H1 (cell line): ENCODE measurements around the gene PTPN21. TPM values are rescaled to one million over a fixed set of nuclear protein-coding genes. Genes with fewer than 3 reads are reported as not detected.

ENCODE experiments used
- CTCF ChIA-PET: fragments of 300-600 bp; sonication (Branson Sonifier 250); formaldehyde crosslinking; loops from one replicate; lab custom pipeline; 2021; ENCODE audit not compliant: partially characterized antibody; lab: Charles Lee
- POLR2A ChIA-PET: fragments of 300-600 bp; sonication (Branson Sonifier 250); formaldehyde crosslinking; loops from one replicate; lab custom pipeline; 2021; ENCODE audit warnings: inconsistent platforms; ENCODE audit not compliant: partially characterized antibody; lab: Charles Lee
- DNase-seq, 2 experiments: peaks; one replicate each; pipeline versions ENCODE4 v3.0.0 to v3.0.0-alpha.2; 2010 to 2022; ENCODE audit warnings: low spot score in 2 of 2, low read depth in 1 of 2, mixed read lengths in 1 of 2
- FAIRE-seq: peaks from 2 replicates; lab custom pipeline; 2011; peaks lifted over from hg19 to GRCh38; lab: Jason Lieb, UNC
- H2AFZ ChIP-seq: 2 replicates; pipeline ENCODE4 v1.8.1; 2012; ENCODE audit warnings: low read length, inconsistent platforms
- H2AK5ac ChIP-seq: 2 replicates; pipeline ENCODE4 v1.6.1; 2013; ENCODE audit warnings: low read depth, low read length
- H2BK120ac ChIP-seq: replicated peaks from 2 replicates; pipeline ENCODE3; 2013; ENCODE audit warnings: low read depth, low read length, inconsistent platforms
- H2BK12ac ChIP-seq: 2 replicates; pipeline ENCODE4 v1.6.1; 2013; ENCODE audit warnings: low read depth, low read length
- H2BK15ac ChIP-seq: 2 replicates; pipeline ENCODE4 v1.6.1; 2013; ENCODE audit warnings: low read length
- H2BK20ac ChIP-seq: 2 replicates; pipeline ENCODE4 v1.6.1; 2013; ENCODE audit warnings: low read length
- H2BK5ac ChIP-seq: 2 replicates; pipeline ENCODE4 v1.6.1; 2013; ENCODE audit warnings: low read depth, low read length
- H3K14ac ChIP-seq: 2 replicates; pipeline ENCODE4 v1.6.1; 2013; ENCODE audit warnings: inconsistent platforms; ENCODE audit not compliant: insufficient read length
- H3K18ac ChIP-seq: 2 replicates; pipeline ENCODE4 v1.6.1; 2013; ENCODE audit warnings: low read length; ENCODE audit errors: extremely low read depth
- H3K23ac ChIP-seq: 2 replicates; pipeline ENCODE4 v1.6.1; 2013; ENCODE audit warnings: inconsistent platforms; ENCODE audit not compliant: insufficient read length
- H3K23me2 ChIP-seq: 2 replicates; pipeline ENCODE4 v1.6.1; 2013; ENCODE audit warnings: low read depth, low read length
- H3K27ac ChIP-seq: 2 replicates; pipeline ENCODE4 v1.6.1; 2011; ENCODE audit warnings: low read depth, low read length, inconsistent platforms
- H3K27me3 ChIP-seq, 4 experiments: replicated peaks in 1 of 4; 1 replicate in 1 of 4; 2 replicates in 3 of 4; pipeline versions ENCODE4 v1.6.1 to v1.8.1; 2011 to 2013; ENCODE audit warnings: low read length in 3 of 4, mild to moderate bottlenecking in 3 of 4, inconsistent platforms in 2 of 4, mixed read lengths in 2 of 4, moderate library complexity in 1 of 4; ENCODE audit not compliant: control insufficient read depth in 3 of 4, insufficient read depth in 3 of 4; ENCODE audit errors: extremely low read depth in 1 of 4
- H3K36me3 ChIP-seq, 4 experiments: 2 replicates each; pipeline versions ENCODE4 v1.6.1 to v1.8.1; 2011 to 2013; ENCODE audit warnings: mild to moderate bottlenecking in 4 of 4, low read length in 3 of 4, moderate library complexity in 2 of 4, control low read depth in 1 of 4, inconsistent platforms in 1 of 4; ENCODE audit not compliant: insufficient read depth in 4 of 4, control insufficient read depth in 2 of 4
- H3K4ac ChIP-seq: replicated peaks from 2 replicates; pipeline ENCODE3; 2013; ENCODE audit warnings: low read length, low read depth, mixed read lengths, inconsistent platforms; ENCODE audit not compliant: insufficient read length
- H3K4me1 ChIP-seq, 4 experiments: replicated peaks in 1 of 4; 1 replicate in 1 of 4; 2 replicates in 3 of 4; pipeline versions ENCODE4 v1.6.1 to v1.8.1; 2011 to 2013; ENCODE audit warnings: low read length in 3 of 4, inconsistent platforms in 2 of 4, mixed read lengths in 1 of 4; ENCODE audit not compliant: insufficient read depth in 4 of 4, control insufficient read depth in 3 of 4
- H3K4me2 ChIP-seq, 2 experiments: 2 replicates each; pipeline versions ENCODE4 v1.6.1 to v1.8.1; 2011 to 2013; ENCODE audit warnings: low read depth in 2 of 2, low read length in 2 of 2, control low read depth in 1 of 2, inconsistent platforms in 1 of 2, mild to moderate bottlenecking in 1 of 2; ENCODE audit not compliant: insufficient read depth in 1 of 2
- H3K4me3 ChIP-seq, 4 experiments: fragments of 200-600, 300-600 bp in 1 of 4; sonication (generic), shearing (Covaris generic), sonication (Bioruptor Twin) in 1 of 4; 2 replicates each; pipeline versions ENCODE4 v1.5.1 to v1.8.1; 2011 to 2016; ENCODE audit warnings: low read length in 4 of 4, low read depth in 3 of 4, control low read depth in 2 of 4, inconsistent platforms in 2 of 4, mild to moderate bottlenecking in 2 of 4, mixed read lengths in 1 of 4, moderate library complexity in 1 of 4; ENCODE audit not compliant: insufficient read depth in 2 of 4; ENCODE audit errors: extremely low read depth in 1 of 4
- H3K56ac ChIP-seq: replicated peaks from 2 replicates; pipeline ENCODE3; 2013; ENCODE audit warnings: low read depth, mild to moderate bottlenecking, mixed read lengths, low read length, inconsistent platforms; ENCODE audit not compliant: insufficient read length
- H3K79me1 ChIP-seq: 2 replicates; pipeline ENCODE4 v1.6.1; 2013; ENCODE audit warnings: low read depth, low read length, control low read depth
- H3K79me2 ChIP-seq, 2 experiments: 2 replicates each; pipeline versions ENCODE4 v1.6.1 to v1.8.1; 2012 to 2013; ENCODE audit warnings: low read length in 2 of 2, mild to moderate bottlenecking in 2 of 2, inconsistent platforms in 1 of 2; ENCODE audit not compliant: insufficient read depth in 2 of 2, control insufficient read depth in 1 of 2
- H3K9ac ChIP-seq, 4 experiments: replicated peaks in 1 of 4; 1 replicate in 1 of 4; 2 replicates in 3 of 4; pipeline versions ENCODE4 v1.6.1 to v1.8.1; 2011 to 2013; ENCODE audit warnings: low read depth in 3 of 4, low read length in 3 of 4, control low read depth in 2 of 4, mild to moderate bottlenecking in 2 of 4, moderate library complexity in 2 of 4, inconsistent platforms in 1 of 4; ENCODE audit errors: extremely low read depth in 1 of 4
- H3K9me3 ChIP-seq, 2 experiments: 2 replicates each; pipeline versions ENCODE4 v1.6.1 to v1.8.1; 2012 to 2013; ENCODE audit warnings: mild to moderate bottlenecking in 2 of 2, moderate library complexity in 2 of 2, control low read depth in 1 of 2, inconsistent platforms in 1 of 2, low read depth in 1 of 2, low read length in 1 of 2, mixed read lengths in 1 of 2; ENCODE audit not compliant: insufficient read depth in 2 of 2
- H4K20me1 ChIP-seq, 2 experiments: replicated peaks in 1 of 2; 2 replicates each; pipeline versions ENCODE3 to v1.8.1; 2011 to 2013; ENCODE audit warnings: inconsistent platforms in 2 of 2, low read length in 2 of 2, mild to moderate bottlenecking in 1 of 2; ENCODE audit not compliant: insufficient read depth in 2 of 2, control insufficient read depth in 1 of 2
- H4K5ac ChIP-seq: 2 replicates; pipeline ENCODE4 v1.6.1; 2013; ENCODE audit warnings: low read length, low read depth, mixed read lengths, inconsistent platforms; ENCODE audit not compliant: insufficient read length
- H4K8ac ChIP-seq: 2 replicates; pipeline ENCODE4 v1.8.0; 2013; ENCODE audit warnings: mild to moderate bottlenecking, moderate library complexity, low read length, inconsistent platforms; ENCODE audit not compliant: insufficient read depth; ENCODE audit errors: extremely low read depth
- H4K91ac ChIP-seq: replicated peaks from 2 replicates; pipeline ENCODE3; 2013; ENCODE audit warnings: low read length, mixed read lengths, inconsistent platforms; ENCODE audit not compliant: insufficient read length
- CHD1 ChIP-seq: IDR thresholded peaks from 2 replicates; pipeline ENCODE4 v1.6.1; 2012; ENCODE audit warnings: low read depth, low read length, improper control_type of control experiment
- CTCF ChIP-seq, 3 experiments: IDR thresholded peaks; 1 replicate in 2 of 3; 2 replicates in 1 of 3; pipeline versions ENCODE4 v1.5.1 to v1.6.1; 2011; ENCODE audit warnings: low read length in 3 of 3, mild to moderate bottlenecking in 3 of 3, inconsistent platforms in 2 of 3, low read depth in 1 of 3, moderate library complexity in 1 of 3; ENCODE audit not compliant: insufficient read depth in 1 of 3; ENCODE audit errors: control extremely low read depth in 1 of 3
- EZH2 ChIP-seq: fragments of 200-600 bp; sonication (generic); IDR thresholded peaks from 2 replicates; pipeline ENCODE4 v1.7.1; 2012; ENCODE audit warnings: low read depth, mild to moderate bottlenecking, moderate library complexity, low read length, inconsistent platforms; ENCODE audit not compliant: severe bottlenecking
- JUND ChIP-seq: IDR thresholded peaks from 2 replicates; pipeline ENCODE4 v1.6.1; 2011; ENCODE audit warnings: mild to moderate bottlenecking, improper control_type of control experiment, low read length
- KDM4A ChIP-seq: IDR thresholded peaks from one replicate; pipeline ENCODE4 v1.7.1; 2012; ENCODE audit warnings: low read depth, mild to moderate bottlenecking, moderate library complexity, low read length, inconsistent platforms; ENCODE audit not compliant: severe bottlenecking
- MAX ChIP-seq: IDR thresholded peaks from 2 replicates; pipeline ENCODE4 v1.6.1; 2012; ENCODE audit warnings: inconsistent platforms
- RNF2 ChIP-seq: fragments of 200-900, 300-1000 bp; sonication (generic); IDR thresholded peaks from 2 replicates; pipeline ENCODE4 v1.7.1; 2016; ENCODE audit warnings: borderline replicate concordance, low read depth, mild to moderate bottlenecking, antibody characterized with exemption, low read length; ENCODE audit not compliant: poor library complexity, severe bottlenecking; ENCODE audit errors: missing control alignments
- RXRA ChIP-seq: IDR thresholded peaks from 2 replicates; pipeline ENCODE4 v1.6.1; 2011; ENCODE audit warnings: low read depth, mild to moderate bottlenecking, low read length, moderate library complexity; ENCODE audit not compliant: insufficient read depth
- SUZ12 ChIP-seq: fragments of 200-600 bp; sonication (generic); IDR thresholded peaks from 2 replicates; pipeline ENCODE4 v1.6.1; 2012; ENCODE audit warnings: mild to moderate bottlenecking, inconsistent platforms, low read length, moderate library complexity, mixed read lengths
- TAF7 ChIP-seq: optimal IDR thresholded peaks from 2 replicates; pipeline ENCODE3; 2011; ENCODE audit warnings: low read depth, mild to moderate bottlenecking, inconsistent platforms, low read length, moderate library complexity, borderline replicate concordance
- TBP ChIP-seq: IDR thresholded peaks from 2 replicates; pipeline ENCODE4 v1.6.1; 2011; ENCODE audit warnings: low read depth, low read length, improper control_type of control experiment
- WGBS, 2 experiments: shearing (Covaris generic) in 1 of 2; methylation state at CpG; one replicate each; pipeline versions ENCODE4 v1.1.6 to v1.1.7; 2013 to 2015; ENCODE audit warnings: low lambda C conversion rate in 2 of 2, mixed read lengths in 2 of 2, inconsistent platforms in 1 of 2, low coverage in 1 of 2, missing lambda C conversion rate in 1 of 2; ENCODE audit not compliant: insufficient replicate concordance in 2 of 2, insufficient coverage in 1 of 2, insufficient read length in 1 of 2; ENCODE audit errors: extremely low coverage in 1 of 2, missing lambda C conversion rate in 1 of 2; 5-methylcytosine and 5-hydroxymethylcytosine counted together
- polyA plus RNA-seq, 7 experiments: library from polyadenylated mRNA; depleted of rRNA in 3 of 7; stranded (reverse) in 5 of 7; unstranded in 2 of 7; fragments of >200 nt in 5 of 7; fragments of 200-250 nt in 2 of 7; gene quantifications; 1 replicate in 5 of 7; 2 replicates in 1 of 7; 4 replicates in 1 of 7; pipeline versions ENCODE4 v1.2.1 to v1.2.3, GENCODE V29; 2011 to 2013; ENCODE audit warnings: missing spikeins in 2 of 7, mixed read lengths in 2 of 7
- total RNA-seq: library from RNA; stranded (reverse); fragmentation: NEBNext Ultra II Directional; extraction: Animal tissue kit (Norgen Biotek cat#: 25700); gene quantifications from 2 replicates; pipeline ENCODE4 v1.2.1, GENCODE V29; 2021

Gene PTPN21
- total and polyA plus RNA-seq, 2 of the 8 experiments (the other 6 are each of a cell fraction or from before 2014, with no cell fraction given): 6.5 to 16.1 TPM

GRCh38 chr14:88420187-88420586 is 134.6 kb downstream of the PTPN21 start:
- ChIA-PET CTCF (no interaction called here), POLR2A (no interaction called here)
- H2BK5ac ChIP-seq: no peak overlapping the region
- H2AK5ac ChIP-seq: no peak overlapping the region
- H3K4me2 ChIP-seq: no peak overlapping the region
- H3K4me3 ChIP-seq: no peak overlapping the region
- H4K20me1 ChIP-seq: no peaks in the 10 kb centered on the region
- peaks cover 0 to 4% (median 0%) of the 10 kb centered on the region in 4 experiments; a peak in 3 of 8 replicates for H3K36me3 ChIP-seq
- no peak overlapping the region for H3K18ac ChIP-seq
- no peak overlapping the region for H3K9ac ChIP-seq
- H3K27me3 ChIP-seq: no peaks in the 10 kb centered on the region
- no peak overlapping the region for H4K8ac ChIP-seq
- H2BK20ac ChIP-seq: no peak overlapping the region
- H2BK15ac ChIP-seq: no peak overlapping the region
- H3K9me3 ChIP-seq: no peaks in the 10 kb centered on the region
- H3K4me1 ChIP-seq: no peaks in the 10 kb centered on the region
- H2AFZ ChIP-seq: no peak overlapping the region
- WGBS, 2 experiments: 80% methylated on average over 3 of the region's 3 CpGs; no CpG with 5 or more reads in 1 of the 2 experiments
- no peak for TF ChIP-seq RNF2
- no peak for TF ChIP-seq EZH2
- no peak for TF ChIP-seq SUZ12
- no peak for TF ChIP-seq CHD1
- no peak for TF ChIP-seq KDM4A
- no peak for TF ChIP-seq TAF7
- no peak for TF ChIP-seq TBP
- no peak for TF ChIP-seq CTCF (IDR thresholded peaks at IDR 0.05; ENCODE audit: control extremely low read depth in 1 of 3, insufficient read depth in 1 of 3, low read depth in 1 of 3, low read length in 3 of 3)
- TF ChIP-seq RXRA: no peak
- no peak for TF ChIP-seq MAX
- no peak for TF ChIP-seq JUND
- no peak overlapping the region for H2BK120ac ChIP-seq
- DNase-seq (no peak), FAIRE-seq (no peak)
- H3K23me2 ChIP-seq: no peaks in the 10 kb centered on the region
- H2BK12ac ChIP-seq: no peak overlapping the region
- H4K5ac ChIP-seq: no peak overlapping the region
- H3K4ac ChIP-seq: no peak overlapping the region
- H3K27ac ChIP-seq: no peak overlapping the region
- H3K23ac ChIP-seq: no peak overlapping the region
- H4K91ac ChIP-seq: no peak overlapping the region
- H3K79me1 ChIP-seq: no peaks in the 10 kb centered on the region
- H3K14ac ChIP-seq: no peak overlapping the region
- H3K56ac ChIP-seq: no peak overlapping the region
- no peaks in the 10 kb centered on the region for H3K79me2 ChIP-seq
